ENCODE measurements around the gene RPL11.
"Not testable (repeated sequence)": the region's sequence is repeated elsewhere in the genome, so short reads cannot be mapped to it uniquely, and the experiment has no call there.

Gene RPL11

GRCh38 chr1:23691499-23692307, at the start of gene RPL11:
Gene RPL11 (plus strand): TSS chr1:23691806. CDS start chr1:23691824, 18 bp downstream.
- peak; percentile 93 for DNase-seq

GRCh38 chr1:23643736-23644554, 47.7 kb upstream of the RPL11 start:
- no peak for DNase-seq

DNA sequence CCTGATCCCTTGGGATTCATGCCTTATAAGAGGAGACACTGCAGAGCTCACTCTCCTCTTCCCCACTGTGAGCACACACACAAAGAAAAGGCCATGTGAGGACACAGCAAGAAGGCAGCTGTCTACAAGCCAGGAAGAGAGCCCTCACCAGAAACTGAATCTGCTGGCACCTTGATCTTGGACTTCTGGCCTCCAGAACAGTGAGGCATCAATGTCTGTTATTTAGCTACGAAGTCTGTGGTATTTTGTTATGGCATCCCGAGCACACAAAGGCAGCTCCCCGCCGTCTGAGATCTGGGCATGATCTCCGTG, 47.1 kb upstream of the RPL11 start:
- no peak for DNase-seq

- DNase-seq, result no peak
Observed at GRCh38 chr1:23645338-23645737, 46.3 kb upstream of the RPL11 start.

DNA sequence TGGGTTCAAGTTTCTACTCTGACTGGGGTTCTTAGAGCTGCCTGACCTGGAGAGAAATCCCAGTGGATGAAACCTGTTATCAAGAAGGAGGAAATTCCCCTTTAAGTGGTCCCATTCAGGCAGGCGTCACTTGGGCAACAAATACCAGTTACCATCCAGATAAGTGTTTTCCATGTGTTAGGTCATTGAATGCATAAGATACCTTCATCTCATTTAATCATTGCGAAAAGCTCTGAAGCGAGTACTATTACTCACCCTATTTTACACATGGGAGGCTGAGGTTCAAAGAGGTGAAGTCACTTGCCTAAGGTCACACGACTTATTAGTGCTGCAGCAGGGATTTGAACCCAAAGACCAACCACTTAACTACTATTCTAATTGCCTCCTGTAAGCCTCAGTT, 45.5 kb upstream of the RPL11 start:
- no peak for DNase-seq

DNA sequence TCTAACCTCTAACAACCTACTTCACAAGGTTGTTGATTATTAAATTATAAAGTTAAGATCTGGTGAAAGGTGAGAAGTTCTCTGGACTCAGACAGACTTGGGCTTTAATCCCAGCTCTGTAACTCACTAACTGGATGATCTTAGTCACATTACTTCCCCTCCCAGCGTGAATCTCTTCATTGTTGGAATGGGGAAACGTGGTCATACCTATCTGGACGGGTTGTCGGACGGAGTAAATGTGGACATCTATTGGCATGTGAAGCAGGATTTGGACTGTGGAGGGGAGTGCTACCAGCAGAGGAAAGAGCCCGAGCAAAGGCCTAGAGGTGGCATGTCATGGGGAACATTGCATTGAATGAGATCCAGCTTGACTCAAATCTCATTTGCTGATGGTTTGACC, 45.1 kb upstream of the RPL11 start:
- no peak for DNase-seq

GRCh38 chr1:23648576-23648975, 43.0 kb upstream of the RPL11 start:
- no peak for DNase-seq

DNA sequence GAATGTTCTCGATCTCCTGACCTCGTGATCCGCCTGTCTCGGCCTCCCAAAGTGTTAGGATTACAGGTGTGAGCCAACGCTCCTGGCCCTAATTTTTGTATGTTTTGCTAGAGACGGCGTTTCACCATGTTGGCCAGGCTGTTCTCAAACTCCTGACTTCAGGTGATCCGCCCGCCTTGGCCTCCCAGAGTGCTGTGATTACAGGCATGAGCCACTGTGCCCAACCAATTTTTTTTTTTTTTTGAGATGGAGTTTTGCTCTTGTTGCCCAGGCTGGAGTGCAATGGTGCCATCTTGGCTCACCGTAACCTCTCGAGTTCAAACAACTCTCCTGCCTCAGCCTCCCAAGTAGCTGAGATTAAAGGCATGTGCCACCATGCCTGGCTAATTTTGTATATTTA, 42.4 kb upstream of the RPL11 start:
- DNase-seq, result not testable (repeated sequence)

GRCh38 chr1:23650344-23650990, 41.1 kb upstream of the RPL11 start:
- DNase-seq, result no peak

GRCh38 chr1:23651069-23651808, 40.4 kb upstream of the RPL11 start:
- DNase-seq, result no peak

GRCh38 chr1:23657659-23658275, 33.8 kb upstream of the RPL11 start:
- DNase-seq, result peak; percentile 67

GRCh38 chr1:23660671-23661070, 30.9 kb upstream of the RPL11 start:
- DNase-seq, result no peak

DNA sequence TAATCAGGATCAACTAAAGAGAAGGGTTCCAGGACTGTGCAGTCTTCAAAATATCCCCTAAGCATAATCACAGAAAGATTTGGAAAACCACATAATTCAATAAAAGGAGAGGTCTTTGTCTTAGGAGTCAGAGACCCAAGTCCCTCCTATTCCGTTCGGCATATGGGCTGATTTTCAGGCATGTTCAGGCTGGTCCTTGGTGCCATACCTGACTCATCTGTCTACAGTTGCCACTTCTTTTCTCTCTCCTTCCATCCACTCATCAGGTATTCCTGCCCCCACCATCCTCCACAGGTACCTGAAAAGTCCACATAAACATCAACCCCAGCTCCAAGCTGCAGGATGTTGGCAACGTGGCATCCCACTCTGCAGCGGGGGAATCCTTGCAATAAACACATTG, 29.7 kb upstream of the RPL11 start:
- no peak for DNase-seq

- DNase-seq, result peak; percentile 24
Observed at GRCh38 chr1:23664837-23665795, 26.5 kb upstream of the RPL11 start.

GRCh38 chr1:23667411-23667810, 24.2 kb upstream of the RPL11 start:
- DNase-seq, result no peak

GRCh38 chr1:23670709-23671108, 20.9 kb upstream of the RPL11 start:
- no peak for DNase-seq

GRCh38 chr1:23673086-23673813, 18.4 kb upstream of the RPL11 start:
- peak; percentile 33 for DNase-seq

DNA sequence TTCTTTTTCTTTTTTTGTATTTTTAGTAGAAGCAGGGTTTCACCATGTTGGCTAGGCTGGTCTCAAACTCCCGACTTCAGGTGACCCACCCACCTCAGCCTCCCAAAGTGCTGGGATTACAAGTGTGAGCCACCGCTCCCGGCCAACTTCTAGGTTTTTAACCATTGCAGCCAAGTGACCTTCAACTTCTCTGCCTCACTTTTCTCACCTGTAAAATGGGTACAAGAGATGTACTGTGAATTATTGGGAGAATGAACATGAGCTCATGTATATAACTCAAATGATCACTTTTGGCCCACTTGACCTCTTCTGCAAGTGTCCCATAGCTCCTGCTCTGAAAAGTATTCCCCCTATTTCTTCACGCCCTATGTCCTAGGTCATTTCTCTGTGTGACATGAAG, 11.8 kb upstream of the RPL11 start:
- DNase-seq, result no peak

- no peak for DNase-seq
Observed at GRCh38 chr1:23682946-23683345, 8.7 kb upstream of the RPL11 start.

DNA sequence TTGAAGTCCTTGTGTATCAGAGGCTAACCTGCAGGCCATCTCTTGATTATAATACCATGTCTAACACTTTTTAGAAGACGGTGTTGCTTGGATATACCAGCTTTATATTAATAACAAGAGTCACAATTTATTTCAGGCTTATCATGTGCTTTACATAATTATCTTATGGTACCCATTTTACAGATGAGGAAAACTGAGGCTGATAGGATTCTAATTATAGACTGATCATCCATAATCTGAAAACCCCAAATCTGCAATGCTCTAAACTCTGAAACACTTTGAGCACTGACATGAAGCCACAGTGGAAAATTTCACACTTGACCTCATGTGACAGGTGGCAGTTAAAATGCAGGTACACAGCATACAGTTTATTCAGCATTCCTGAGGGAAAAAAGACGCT, 7.2 kb upstream of the RPL11 start:
- no peak for DNase-seq

DNA sequence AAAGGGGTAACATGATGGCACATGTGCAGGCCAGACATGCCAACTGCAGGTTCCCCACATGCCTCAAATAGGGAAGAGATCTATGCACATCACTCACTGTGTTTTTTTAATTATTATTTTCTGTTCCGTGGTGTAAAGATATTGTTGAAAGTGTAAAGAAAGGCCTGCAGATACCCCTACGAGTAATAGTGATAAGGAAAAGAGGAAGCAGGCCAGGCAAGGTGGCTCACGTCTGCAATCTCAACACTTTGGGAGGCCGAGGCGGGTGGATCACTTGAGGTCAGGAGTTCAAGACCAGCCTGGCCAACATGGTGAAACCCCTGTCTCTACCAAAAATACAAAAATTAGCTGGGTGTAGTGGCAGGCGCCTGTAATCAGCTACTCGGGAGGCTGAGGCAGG, 6.4 kb upstream of the RPL11 start:
- DNase-seq, result not testable (repeated sequence)

Measured in stimulated activated CD4-positive, alpha-beta T cell treated with anti-CD3 and anti-CD28 coated beads, Interleukin-15, amount 100 ng/mL, for 24 hours (primary cell).